Liver (tissue), 9 donors: Measurements from ENCODE around the gene SLC12A2. TPM values are rescaled to one million over a fixed set of nuclear protein-coding genes. Genes with fewer than 3 reads are reported as not detected.

Experiments
- DNase-seq: peaks from one replicate; pipeline ENCODE4 v3.0.0-alpha.2; 2017; ENCODE audit warnings: low spot score
- H3K27ac ChIP-seq, 2 donors: one replicate each; pipeline ENCODE4 v1.7.0; 2013; ENCODE audit warnings: inconsistent platforms in 2 of 2, low read length in 2 of 2, control low read depth in 1 of 2, low read depth in 1 of 2, mild to moderate bottlenecking in 1 of 2
- H3K27me3 ChIP-seq, 4 donors: one replicate each; pipeline versions ENCODE4 v1.6.1 to v1.7.0; 2013; ENCODE audit warnings: low read length in 3 of 4, inconsistent platforms in 1 of 4, mild to moderate bottlenecking in 1 of 4, moderate library complexity in 1 of 4; ENCODE audit not compliant: control insufficient read depth in 4 of 4, insufficient read depth in 4 of 4
- H3K36me3 ChIP-seq, 4 donors: one replicate each; pipeline versions ENCODE4 v1.6.1 to v1.7.0; 2013; ENCODE audit warnings: low read length in 3 of 4, mild to moderate bottlenecking in 3 of 4, low read depth in 1 of 4, moderate library complexity in 1 of 4; ENCODE audit not compliant: control insufficient read depth in 4 of 4, insufficient read depth in 3 of 4
- H3K4me1 ChIP-seq, 4 donors: one replicate each; pipeline versions ENCODE4 v1.6.1 to v1.7.0; 2013; ENCODE audit warnings: low read length in 3 of 4, mild to moderate bottlenecking in 3 of 4, moderate library complexity in 1 of 4; ENCODE audit not compliant: control insufficient read depth in 4 of 4, insufficient read depth in 4 of 4
- H3K4me3 ChIP-seq, 3 donors: one replicate each; pipeline versions ENCODE4 v1.6.1 to v1.7.0; 2013; ENCODE audit warnings: low read length in 3 of 3, control low read depth in 1 of 3, low read depth in 1 of 3, mild to moderate bottlenecking in 1 of 3
- H3K9ac ChIP-seq, 2 donors: one replicate each; pipeline ENCODE4 v1.7.0; 2013; ENCODE audit warnings: low read length in 2 of 2, mild to moderate bottlenecking in 2 of 2, moderate library complexity in 2 of 2, control low read depth in 1 of 2, low read depth in 1 of 2
- H3K9me3 ChIP-seq, 4 donors: one replicate each; pipeline versions ENCODE4 v1.6.1 to v1.7.0; 2013; ENCODE audit warnings: low read length in 3 of 4; ENCODE audit not compliant: control insufficient read depth in 4 of 4
- ATF3 ChIP-seq: IDR thresholded peaks from 2 replicates; pipeline ENCODE4 v1.6.1; 2016; ENCODE audit warnings: antibody characterized with exemption
- CTCF ChIP-seq: fragments of 150-350 bp; IDR thresholded peaks from 2 replicates; pipeline ENCODE4 v1.5.1; 2017; ENCODE audit warnings: improper control_type of control experiment, low read depth, low read length; ENCODE audit not compliant: missing input control
- EGR1 ChIP-seq, 2 donors: IDR thresholded peaks; 2 replicates each; pipeline ENCODE4 v1.6.1; 2016 to 2018; ENCODE audit warnings: antibody characterized with exemption in 2 of 2, low read depth in 2 of 2
- FOXA1 ChIP-seq: IDR thresholded peaks from 2 replicates; pipeline ENCODE4 v1.6.1; 2016; ENCODE audit warnings: antibody characterized with exemption
- FOXA2 ChIP-seq: IDR thresholded peaks from 2 replicates; pipeline ENCODE4 v1.6.1; 2016; ENCODE audit warnings: antibody characterized with exemption
- GABPA ChIP-seq, 2 donors: IDR thresholded peaks in 1 of 2; conservative IDR thresholded peaks in 1 of 2; 2 replicates each; pipeline ENCODE4 v1.6.1; 2016; ENCODE audit warnings: antibody characterized with exemption in 2 of 2, mild to moderate bottlenecking in 1 of 2, moderate library complexity in 1 of 2
- HNF4A ChIP-seq, 2 donors: conservative IDR thresholded peaks; 2 replicates each; pipeline ENCODE4 v1.6.1; 2016; ENCODE audit warnings: antibody characterized with exemption in 2 of 2, mild to moderate bottlenecking in 2 of 2
- HNF4G ChIP-seq: IDR thresholded peaks from 2 replicates; pipeline ENCODE4 v1.6.1; 2016; ENCODE audit warnings: antibody characterized with exemption
- JUND ChIP-seq, 2 donors: IDR thresholded peaks; 2 replicates each; pipeline ENCODE4 v1.6.1; 2016; ENCODE audit warnings: antibody characterized with exemption in 2 of 2
- NR2F2 ChIP-seq: IDR thresholded peaks from 2 replicates; pipeline ENCODE4 v1.6.1; 2016; ENCODE audit warnings: antibody characterized with exemption
- RAD21 ChIP-seq, 2 donors: IDR thresholded peaks; 2 replicates each; pipeline ENCODE4 v1.6.1; 2016; ENCODE audit warnings: antibody characterized with exemption in 2 of 2, mild to moderate bottlenecking in 2 of 2
- REST ChIP-seq: IDR thresholded peaks from 2 replicates; pipeline ENCODE4 v1.6.1; 2016; ENCODE audit warnings: antibody characterized with exemption, mild to moderate bottlenecking
- RXRA ChIP-seq, 2 donors: IDR thresholded peaks; 2 replicates each; pipeline ENCODE4 v1.6.1; 2017 to 2018; ENCODE audit warnings: antibody characterized with exemption in 2 of 2, mild to moderate bottlenecking in 1 of 2
- SP1 ChIP-seq: IDR thresholded peaks from 2 replicates; pipeline ENCODE4 v1.6.1; 2018; ENCODE audit warnings: antibody characterized with exemption, mild to moderate bottlenecking
- TAF1 ChIP-seq: conservative IDR thresholded peaks from 2 replicates; pipeline ENCODE4 v1.6.1; 2016; ENCODE audit warnings: antibody characterized with exemption, mild to moderate bottlenecking
- YY1 ChIP-seq: IDR thresholded peaks from 2 replicates; pipeline ENCODE4 v1.6.1; 2016; ENCODE audit warnings: antibody characterized with exemption, mild to moderate bottlenecking
- polyA plus RNA-seq, 2 donors: library from polyadenylated mRNA; stranded (reverse) in 1 of 2; unstranded in 1 of 2; fragments of 200-250 nt in 1 of 2; fragments of >200 nt in 1 of 2; fragmentation: Nextera tagmentation in 1 of 2; extraction: Ambion mirVana in 1 of 2; gene quantifications; one replicate each; pipeline versions ENCODE4 v1.2.1 to v1.2.3, GENCODE V29; 2013 to 2015
- total RNA-seq, 2 donors: library from RNA; depleted of rRNA; stranded (reverse); fragments of >200 nt; gene quantifications; one replicate each; pipeline ENCODE4 v1.2.3, GENCODE V29; 2014
- TF ChIP-seq, protein P1 (sequence below): IDR thresholded peaks from 2 replicates; pipeline ENCODE4 v1.6.1; 2016; ENCODE audit warnings: antibody characterized with exemption
- TF ChIP-seq, protein P2 (sequence below): IDR thresholded peaks from 2 replicates; pipeline ENCODE4 v1.6.1; 2016; ENCODE audit warnings: antibody characterized with exemption
- donor health status: healthy.
- donor health status: healthy.
- donor health status: healthy.
- donor health status: healthy.
- donor health status: healthy.

The SLC12A2 gene
- total and polyA plus RNA-seq, 4 donors, result 2.5 to 10.9 (median 5.7) TPM

DNA sequence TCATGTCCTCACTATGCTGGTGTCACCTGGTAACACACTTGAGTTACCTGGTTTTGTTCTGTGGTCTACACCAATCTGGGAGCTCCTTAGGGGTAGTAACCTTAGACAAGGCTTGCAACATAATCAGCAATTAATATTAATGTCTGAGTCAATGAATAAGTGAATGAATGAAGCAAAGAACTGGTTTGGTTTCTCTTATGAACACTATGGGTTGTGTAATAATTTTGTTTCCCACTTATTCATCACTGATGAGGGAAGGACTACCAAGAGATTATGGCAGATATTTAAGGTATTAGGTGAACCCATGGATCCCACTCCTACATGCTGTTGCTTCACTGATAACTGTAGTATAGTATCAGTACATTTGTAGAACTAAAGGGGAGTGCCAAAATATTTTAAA, 116.0 kb downstream of the SLC12A2 start:
- H3K9ac ChIP-seq, result no peak overlapping the region
- no peak overlapping the region for H3K27ac ChIP-seq
- peaks cover 0 to 8% (median 3%) of the 10 kb centered on the region in 4 donors for H3K4me1 ChIP-seq
- no peaks in the 10 kb centered on the region for H3K9me3 ChIP-seq
- no peak overlapping the region for H3K4me3 ChIP-seq
- DNase-seq, result no peak
- H3K27me3 ChIP-seq, result no peaks in the 10 kb centered on the region
- TF ChIP-seq EGR1 (IDR thresholded peaks at IDR 0.05; ENCODE audit: low read depth in 2 of 2), result no peak
- no peak for TF ChIP-seq SP1
- TF ChIP-seq TAF1, result no peak
- no peak for TF ChIP-seq ATF3
- no peak for TF ChIP-seq HNF4G
- no peak for TF ChIP-seq RAD21 (IDR thresholded peaks at IDR 0.05)
- no peak for TF ChIP-seq RXRA (IDR thresholded peaks at IDR 0.05)
- no peak for TF ChIP-seq YY1
- TF ChIP-seq HNF4A (conservative IDR thresholded peaks at IDR 0.05), result no peak
- TF ChIP-seq JUND (IDR thresholded peaks at IDR 0.05), result no peak
- TF ChIP-seq REST, result no peak
- TF ChIP-seq, protein P1, sequence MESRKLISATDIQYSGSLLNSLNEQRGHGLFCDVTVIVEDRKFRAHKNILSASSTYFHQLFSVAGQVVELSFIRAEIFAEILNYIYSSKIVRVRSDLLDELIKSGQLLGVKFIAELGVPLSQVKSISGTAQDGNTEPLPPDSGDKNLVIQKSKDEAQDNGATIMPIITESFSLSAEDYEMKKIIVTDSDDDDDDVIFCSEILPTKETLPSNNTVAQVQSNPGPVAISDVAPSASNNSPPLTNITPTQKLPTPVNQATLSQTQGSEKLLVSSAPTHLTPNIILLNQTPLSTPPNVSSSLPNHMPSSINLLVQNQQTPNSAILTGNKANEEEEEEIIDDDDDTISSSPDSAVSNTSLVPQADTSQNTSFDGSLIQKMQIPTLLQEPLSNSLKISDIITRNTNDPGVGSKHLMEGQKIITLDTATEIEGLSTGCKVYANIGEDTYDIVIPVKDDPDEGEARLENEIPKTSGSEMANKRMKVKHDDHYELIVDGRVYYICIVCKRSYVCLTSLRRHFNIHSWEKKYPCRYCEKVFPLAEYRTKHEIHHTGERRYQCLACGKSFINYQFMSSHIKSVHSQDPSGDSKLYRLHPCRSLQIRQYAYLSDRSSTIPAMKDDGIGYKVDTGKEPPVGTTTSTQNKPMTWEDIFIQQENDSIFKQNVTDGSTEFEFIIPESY, result no peak
- TF ChIP-seq FOXA2, result no peak
- TF ChIP-seq FOXA1, result no peak
- no peak for TF ChIP-seq NR2F2
- TF ChIP-seq, protein P2, sequence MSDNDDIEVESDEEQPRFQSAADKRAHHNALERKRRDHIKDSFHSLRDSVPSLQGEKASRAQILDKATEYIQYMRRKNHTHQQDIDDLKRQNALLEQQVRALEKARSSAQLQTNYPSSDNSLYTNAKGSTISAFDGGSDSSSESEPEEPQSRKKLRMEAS, result no peak
- TF ChIP-seq GABPA (IDR thresholded peaks at IDR 0.05 in 1 of 2, conservative IDR thresholded peaks at IDR 0.05 in 1 of 2), result no peak
- TF ChIP-seq CTCF, result no peak
- H3K36me3 ChIP-seq, result no peaks in the 10 kb centered on the region
